ENCODE data around the gene SEZ6.

The SEZ6 gene

DNA sequence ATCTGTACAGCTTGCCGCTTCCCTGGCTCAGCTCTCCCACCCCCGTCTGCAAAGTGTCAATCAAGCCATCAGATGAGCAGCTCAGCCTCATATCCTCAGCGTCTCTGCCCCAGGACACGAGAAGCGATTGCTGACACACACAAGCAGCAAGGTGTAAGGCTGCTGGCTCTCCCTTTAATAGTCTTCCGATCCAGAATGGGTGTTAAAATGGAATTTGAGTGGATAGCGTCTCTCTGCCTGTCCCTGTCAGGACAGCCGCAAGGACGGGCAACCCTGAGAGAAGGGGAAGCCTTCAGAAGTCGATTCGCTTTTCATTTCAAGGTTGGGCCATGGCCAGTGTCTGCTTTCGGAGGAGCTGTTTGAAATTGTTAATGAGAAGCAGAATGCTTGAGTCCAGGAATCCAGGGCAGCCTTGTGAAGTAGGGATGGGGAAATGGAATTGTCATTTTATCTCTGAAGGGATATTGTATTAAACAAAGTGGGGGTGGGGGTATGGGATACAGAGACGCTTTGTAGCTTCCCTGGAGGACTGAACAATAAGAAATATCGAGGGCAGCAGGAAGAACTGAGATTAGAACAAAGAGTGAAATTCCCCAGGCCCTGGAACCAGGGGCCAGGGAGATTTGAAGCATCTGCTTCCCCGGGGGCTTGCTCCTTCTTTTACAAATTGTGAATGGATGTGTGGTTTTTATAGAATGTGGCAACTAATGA lies 32.4 kb upstream of the SEZ6 start:
- DNase-seq (ENCODE audit: extremely low read depth in 1 of 2, low read depth in 1 of 2): no peak

GRCh38 chr17:29037739-29038084 lies 31.9 kb upstream of the SEZ6 start:
- DNase-seq (ENCODE audit: extremely low read depth in 1 of 2, low read depth in 1 of 2): no peak

GRCh38 chr17:29036584-29036983 lies 30.8 kb upstream of the SEZ6 start:
- DNase-seq (ENCODE audit: extremely low read depth in 1 of 2, low read depth in 1 of 2): no peak

DNA sequence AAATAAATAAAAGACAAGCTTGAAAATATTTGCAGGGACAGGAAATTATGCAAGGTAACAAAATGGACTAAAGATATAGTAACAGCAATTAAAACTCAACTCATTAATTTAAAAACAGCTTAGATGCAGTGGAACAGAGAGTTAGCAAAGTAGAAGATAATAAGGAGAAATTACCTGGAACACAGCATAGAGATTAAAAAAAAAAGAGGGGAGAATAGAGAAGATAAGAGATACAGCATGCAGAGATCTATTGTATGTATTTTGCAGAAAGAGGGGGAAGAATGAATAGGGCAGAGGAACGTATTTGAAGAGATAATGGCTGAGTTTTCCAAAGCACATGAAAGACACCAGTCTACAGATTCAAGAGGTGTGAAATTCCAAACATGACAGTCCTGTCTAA lies 28.7 kb upstream of the SEZ6 start:
- no peak for DNase-seq (ENCODE audit: extremely low read depth in 1 of 2, low read depth in 1 of 2)

DNA sequence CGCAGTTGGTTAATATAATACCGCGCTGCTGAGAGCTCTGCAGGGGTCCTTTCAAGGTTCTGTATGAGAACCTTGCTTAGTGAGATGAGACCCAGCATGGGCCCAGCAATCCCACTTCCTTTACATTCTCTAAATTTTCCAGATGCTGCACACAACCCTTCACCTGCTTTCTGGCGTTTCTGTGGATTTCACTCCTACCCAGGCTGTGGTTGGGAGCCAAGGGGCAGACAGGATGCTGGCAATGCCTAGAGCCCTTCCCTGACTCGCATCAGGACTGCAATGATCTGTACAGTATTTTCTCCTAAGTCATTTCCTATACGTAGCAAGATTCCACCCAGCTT lies 27.0 kb upstream of the SEZ6 start:
- DNase-seq (ENCODE audit: extremely low read depth in 1 of 2, low read depth in 1 of 2): no peak

GRCh38 chr17:29032013-29032856 lies 26.4 kb upstream of the SEZ6 start:
- DNase-seq (ENCODE audit: extremely low read depth in 1 of 2, low read depth in 1 of 2): no peak

- no peak for DNase-seq (ENCODE audit: extremely low read depth in 1 of 2, low read depth in 1 of 2)
Measured at GRCh38 chr17:29031488-29031887, 25.7 kb upstream of the SEZ6 start.

- DNase-seq (ENCODE audit: extremely low read depth in 1 of 2, low read depth in 1 of 2): no peak
Measured at GRCh38 chr17:29024316-29024952, 18.6 kb upstream of the SEZ6 start.

DNA sequence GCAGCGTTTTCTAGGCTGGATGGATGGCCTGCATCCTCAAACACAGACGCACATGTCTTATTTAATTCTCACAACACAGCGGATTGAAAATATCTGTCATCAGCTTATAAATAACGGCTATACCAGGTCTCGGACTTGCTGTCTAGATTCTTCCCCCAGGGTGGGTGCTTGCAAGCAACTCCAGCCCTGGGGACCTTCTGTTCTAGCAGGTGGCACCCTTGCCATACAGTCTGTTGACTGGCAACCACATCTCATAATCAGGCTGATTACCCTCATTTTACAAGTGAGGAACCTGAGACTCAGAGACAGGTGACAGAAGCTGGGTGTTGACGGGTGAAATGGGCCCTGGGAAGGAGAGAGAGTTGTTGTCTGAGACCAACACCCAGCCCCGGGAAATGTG lies 16.2 kb upstream of the SEZ6 start:
- DNase-seq (ENCODE audit: extremely low read depth in 1 of 2, low read depth in 1 of 2): no peak

DNA sequence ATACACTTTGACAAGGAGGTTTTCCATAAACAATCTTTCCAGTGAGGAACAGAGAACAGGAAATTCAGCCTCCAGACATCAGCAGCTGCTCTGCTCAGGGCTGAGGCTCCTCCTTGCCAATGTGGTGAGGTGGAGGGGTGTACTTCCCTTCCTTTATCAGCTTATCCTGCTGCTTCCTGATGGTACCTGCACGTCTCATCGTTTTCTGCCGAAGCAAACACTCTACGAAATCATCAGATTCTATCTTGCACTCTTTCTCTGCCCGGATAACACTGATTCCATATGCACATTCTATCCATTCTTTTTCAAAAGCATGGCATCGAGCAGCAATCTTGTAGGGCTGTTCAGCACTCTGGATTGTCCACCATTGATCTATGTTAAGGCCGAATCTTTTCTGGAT lies 15.4 kb upstream of the SEZ6 start:
- no peak for DNase-seq (ENCODE audit: extremely low read depth in 1 of 2, low read depth in 1 of 2)

- no peak for DNase-seq (ENCODE audit: extremely low read depth in 1 of 2, low read depth in 1 of 2)
Measured at GRCh38 chr17:29020576-29020975, 14.7 kb upstream of the SEZ6 start.

DNA sequence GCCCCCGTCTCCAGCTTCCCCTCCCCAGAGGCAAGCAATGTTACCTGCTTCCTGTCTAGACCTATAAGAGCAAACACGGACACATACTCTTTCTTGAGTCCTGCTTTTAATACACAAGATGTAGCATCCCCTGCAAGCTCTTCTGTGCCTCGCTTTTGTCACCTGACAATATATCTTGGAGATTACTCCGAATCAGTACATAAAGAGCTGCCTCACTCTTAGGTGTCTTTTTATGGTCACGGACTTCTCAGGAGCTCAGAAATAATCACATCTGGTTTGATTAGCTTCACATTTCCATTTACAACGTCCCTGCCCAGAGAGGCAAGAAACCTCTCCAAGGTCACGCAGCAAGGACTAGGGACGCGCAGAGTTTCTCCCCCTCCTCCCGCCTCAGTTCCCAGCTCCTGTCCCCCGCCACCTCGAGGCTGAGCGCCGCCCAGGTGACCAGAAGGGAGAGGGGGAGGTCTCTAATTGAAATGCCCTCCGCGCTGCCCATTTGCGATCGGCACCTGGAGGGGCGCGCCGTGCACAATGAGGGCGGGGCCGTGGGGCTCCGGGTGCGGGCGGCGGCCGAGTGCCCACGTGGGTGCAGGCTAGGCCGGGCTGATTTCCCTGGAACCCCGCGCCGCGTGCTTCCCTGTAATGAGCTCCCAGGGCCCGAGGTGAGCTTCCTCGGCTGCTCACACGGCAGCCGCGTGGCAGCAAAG lies 13.8 kb upstream of the SEZ6 start:
- no peak for DNase-seq (ENCODE audit: extremely low read depth in 1 of 2, low read depth in 1 of 2)

DNA sequence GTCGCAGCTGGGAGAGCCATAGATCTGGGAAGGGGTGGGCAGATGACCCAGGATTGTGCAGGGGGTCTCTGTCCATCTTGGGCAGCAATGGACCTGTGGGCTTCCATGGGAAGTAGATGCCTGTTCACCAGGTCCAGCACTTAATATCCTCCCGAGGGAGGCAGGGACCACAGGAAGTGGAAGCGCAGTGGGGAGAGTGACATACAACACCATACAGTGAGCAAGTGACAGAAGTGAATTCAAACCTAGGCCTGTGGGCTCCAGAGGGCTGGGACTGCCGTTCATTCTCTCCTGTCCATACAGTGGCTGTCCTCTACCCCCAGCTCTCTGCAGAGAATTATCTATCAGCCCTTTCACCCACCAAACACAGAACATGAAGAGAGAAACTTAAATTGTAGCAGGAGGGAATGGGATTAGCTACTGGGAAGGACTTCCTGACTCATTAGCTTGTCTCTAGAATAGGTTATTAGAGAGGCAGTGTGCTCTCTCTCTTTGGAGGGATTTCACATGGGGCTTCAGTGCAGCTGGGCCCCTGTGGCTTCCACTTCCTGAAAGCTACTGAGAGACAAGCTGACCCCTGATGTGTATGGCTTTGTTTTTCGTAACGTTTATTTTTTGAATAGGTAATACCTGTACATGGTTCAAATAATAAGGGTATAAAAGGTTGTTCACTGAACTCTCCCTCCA lies 13.1 kb upstream of the SEZ6 start:
- DNase-seq (ENCODE audit: extremely low read depth in 1 of 2, low read depth in 1 of 2): no peak

- no peak for DNase-seq (ENCODE audit: extremely low read depth in 1 of 2, low read depth in 1 of 2)
Measured at GRCh38 chr17:29016345-29017210, 10.7 kb upstream of the SEZ6 start.

DNA sequence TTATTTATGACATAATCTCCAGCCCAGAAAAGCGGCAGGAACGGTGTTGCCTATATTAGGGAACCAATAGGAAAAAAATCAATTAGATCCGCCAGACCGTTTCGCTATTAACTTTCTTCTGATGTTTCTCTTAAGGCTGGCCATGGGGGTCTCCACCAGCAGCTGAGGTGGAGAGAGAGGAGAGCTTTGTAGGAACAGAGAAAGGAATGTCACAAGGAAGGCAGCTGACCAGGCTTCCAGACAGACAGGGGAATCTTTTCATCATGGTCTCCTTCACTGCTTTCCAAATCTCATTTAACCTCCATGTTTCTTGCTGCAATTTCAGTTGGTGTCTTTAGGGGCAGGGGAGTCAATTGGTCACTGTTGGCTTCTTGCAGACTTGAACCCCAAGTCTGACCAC lies 8.9 kb upstream of the SEZ6 start:
- DNase-seq (ENCODE audit: extremely low read depth in 1 of 2, low read depth in 1 of 2): no peak

DNA sequence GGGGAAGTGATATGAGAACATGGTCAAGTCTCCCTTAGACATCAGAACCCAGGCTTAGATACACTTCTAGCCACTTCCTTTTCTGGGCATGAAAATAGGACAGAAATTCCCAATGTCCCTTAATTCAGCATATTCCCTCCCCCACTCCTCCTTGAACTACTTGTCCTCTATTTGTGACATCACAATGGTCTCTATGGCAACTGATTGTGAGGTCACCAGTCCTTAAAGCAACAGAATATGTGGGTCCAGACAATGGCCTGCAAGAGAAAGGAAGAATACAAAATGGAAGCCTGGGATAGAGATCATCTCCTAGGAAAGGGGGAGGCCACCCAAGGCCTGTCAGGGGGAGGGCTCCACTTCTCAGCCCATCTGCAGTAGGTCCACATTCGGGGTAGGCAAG lies 6.7 kb upstream of the SEZ6 start:
- DNase-seq (ENCODE audit: extremely low read depth in 1 of 2, low read depth in 1 of 2): no peak

DNA sequence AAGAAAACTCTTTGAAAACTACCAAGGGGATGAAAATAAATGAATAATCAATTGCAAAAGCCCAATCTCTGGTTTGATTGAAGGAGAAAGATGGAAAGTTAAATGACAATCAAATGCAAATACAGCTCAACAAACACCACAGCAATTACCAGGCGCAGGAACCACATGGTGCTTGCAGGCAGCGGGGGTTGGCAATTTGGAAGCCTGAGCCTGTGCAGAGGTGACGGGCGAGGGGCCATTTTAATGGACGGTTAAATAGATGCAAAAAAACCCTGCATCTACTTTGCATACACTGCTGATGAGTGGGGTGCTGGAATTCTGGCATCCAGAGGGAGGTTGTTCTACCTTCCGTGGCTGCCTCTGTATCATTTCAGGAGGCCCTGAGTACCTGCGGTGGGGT lies 4.8 kb upstream of the SEZ6 start:
- DNase-seq (ENCODE audit: extremely low read depth in 1 of 2, low read depth in 1 of 2): no peak

GRCh38 chr17:29010129-29010528 lies 4.3 kb upstream of the SEZ6 start:
- DNase-seq (ENCODE audit: extremely low read depth in 1 of 2, low read depth in 1 of 2): no peak

DNA sequence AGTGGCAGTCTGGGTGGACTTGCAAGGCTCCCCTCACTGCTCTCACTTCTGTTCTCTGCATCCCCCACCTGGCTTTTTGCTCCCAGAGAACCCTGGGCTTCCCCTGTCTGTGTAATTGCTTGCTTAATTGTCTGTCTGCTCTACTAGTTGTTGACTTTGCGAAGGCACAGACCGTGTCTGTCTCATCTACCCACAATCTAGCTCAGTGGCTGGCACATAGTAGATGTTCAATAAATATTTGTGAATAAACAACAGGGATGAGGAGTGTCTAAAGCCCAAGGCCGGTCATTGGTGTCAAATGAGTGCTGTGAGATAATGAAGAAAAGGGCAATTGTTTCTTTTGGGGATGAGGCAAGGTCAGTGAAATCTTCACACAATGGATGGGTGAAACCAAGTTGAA lies 2.8 kb upstream of the SEZ6 start:
- no peak for DNase-seq (ENCODE audit: extremely low read depth in 1 of 2, low read depth in 1 of 2)

- DNase-seq (ENCODE audit: extremely low read depth in 1 of 2, low read depth in 1 of 2): no peak
Measured at GRCh38 chr17:29007860-29008455, 2.1 kb upstream of the SEZ6 start.

Data from stimulated activated CD8-positive, alpha-beta memory T cell treated with anti-CD3 and anti-CD28 coated beads, Interleukin-7, amount 100 ng/mL, for 48 hours (primary cell).